NCI-H2171 (cell line): ENCODE measurements around the gene WNT5B.

Source experiments
- DNase-seq: peaks from one replicate; lab custom pipeline; 2025; lab: John Stamatoyannopoulos, UW

Gene WNT5B

GRCh38 chr12:1651946-1652345 lies 22.9 kb downstream of the WNT5B start:
- no peak for DNase-seq

GRCh38 chr12:1655225-1655788 lies 26.3 kb downstream of the WNT5B start:
- DNase-seq, result no peak

GRCh38 chr12:1656902-1657301 lies 27.9 kb downstream of the WNT5B start:
- peak; percentile 29 for DNase-seq

DNA sequence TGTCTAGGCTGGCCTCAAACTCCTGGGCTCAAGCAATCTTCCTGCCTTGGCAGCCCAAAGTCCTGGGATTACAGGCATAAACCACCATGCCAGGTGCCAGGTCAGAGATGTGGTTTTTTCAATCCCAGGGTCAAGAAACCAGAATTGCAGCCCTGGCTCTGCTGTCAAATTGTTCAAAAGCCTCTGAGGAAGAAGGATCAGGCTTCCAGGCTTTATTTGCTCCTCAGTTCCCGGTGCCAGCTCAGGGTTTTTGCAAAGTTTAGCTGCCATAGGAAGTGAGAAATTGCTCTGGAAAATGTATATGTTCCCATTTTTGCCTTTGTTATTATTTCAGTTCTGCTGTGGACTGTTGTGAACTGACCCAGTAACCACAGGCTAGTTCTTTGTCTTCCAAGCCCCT lies 28.7 kb downstream of the WNT5B start:
- no peak for DNase-seq

GRCh38 chr12:1660304-1661187 lies 31.5 kb downstream of the WNT5B start:
- no peak for DNase-seq

GRCh38 chr12:1661553-1662335 lies 32.7 kb downstream of the WNT5B start:
- DNase-seq, result peak; percentile 95

GRCh38 chr12:1662761-1663439 lies 33.9 kb downstream of the WNT5B start:
- no peak for DNase-seq

DNA sequence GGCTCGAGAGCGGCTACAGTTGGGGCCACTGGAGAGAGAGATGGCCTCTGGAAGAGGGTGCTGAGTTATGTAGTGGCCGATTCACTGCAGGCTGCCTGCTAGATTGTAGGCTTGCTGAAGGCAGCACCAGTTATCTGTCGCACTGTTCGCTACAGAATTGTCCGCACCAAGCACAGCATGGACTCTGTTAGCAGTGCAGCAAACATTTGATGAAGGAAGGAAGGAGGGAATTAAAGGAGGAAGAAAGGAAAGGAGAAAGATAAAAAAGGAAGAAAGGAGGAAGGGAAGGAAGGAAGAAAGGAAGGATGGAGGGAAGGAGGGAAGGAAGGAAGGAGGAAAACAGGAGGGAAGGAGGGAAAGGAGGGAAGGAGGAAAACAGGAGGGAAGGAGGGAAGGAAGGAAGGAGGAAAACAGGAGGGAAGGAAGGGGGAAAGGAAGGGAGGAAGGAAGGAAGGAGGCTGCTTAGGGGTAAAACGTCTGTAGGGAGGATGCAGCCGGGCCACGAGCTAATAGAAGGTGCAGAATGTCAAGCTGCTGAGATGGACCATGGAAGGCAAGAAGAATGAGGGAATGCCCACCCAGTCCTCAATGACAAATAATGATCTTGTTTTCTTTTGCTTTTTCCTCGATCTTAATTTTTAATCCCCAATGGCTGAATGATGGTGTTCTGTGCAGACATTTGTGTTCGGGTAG lies 34.6 kb downstream of the WNT5B start:
- DNase-seq, result no peak

DNA sequence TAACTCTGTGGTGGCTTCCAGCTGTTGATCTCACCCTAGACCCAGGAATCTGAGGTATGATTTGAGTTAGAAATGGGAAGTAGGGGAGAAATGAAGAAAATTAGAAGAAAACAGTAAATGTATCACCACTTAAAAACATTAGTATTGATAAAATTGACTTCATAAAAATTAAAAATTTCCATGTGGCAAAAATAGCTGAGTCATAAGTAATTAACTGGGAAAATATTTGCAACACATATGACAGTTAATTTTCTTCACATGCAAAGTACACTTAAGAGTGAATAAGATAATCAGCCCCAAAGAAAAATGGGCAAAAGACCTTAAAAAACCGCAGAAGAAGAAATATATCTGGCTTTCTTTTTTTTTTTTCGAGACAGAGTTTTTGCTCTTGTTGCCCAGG lies 36.3 kb downstream of the WNT5B start:
- DNase-seq, result no peak

DNA sequence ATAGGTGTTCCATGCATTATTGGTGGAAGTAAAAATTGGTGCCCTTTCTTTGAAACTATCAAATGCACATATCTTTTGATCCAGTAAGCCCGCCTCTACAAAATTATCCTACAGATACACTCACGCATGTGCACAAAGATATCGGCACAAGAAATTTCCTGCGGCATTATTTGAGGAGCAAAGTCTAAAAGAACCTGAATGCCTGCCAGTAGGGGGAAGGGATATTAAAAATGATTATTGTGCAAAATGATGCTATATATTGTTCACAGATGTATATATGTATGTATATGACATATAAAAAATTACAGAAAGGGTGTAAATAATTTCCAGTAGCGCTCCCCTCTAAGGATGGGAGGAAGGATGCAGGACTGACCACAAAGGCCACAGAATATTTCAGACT lies 37.2 kb downstream of the WNT5B start:
- DNase-seq, result no peak

- no peak for DNase-seq
These were observed 37.7 kb downstream of the WNT5B start for GRCh38 chr12:1666685-1667162.

DNA sequence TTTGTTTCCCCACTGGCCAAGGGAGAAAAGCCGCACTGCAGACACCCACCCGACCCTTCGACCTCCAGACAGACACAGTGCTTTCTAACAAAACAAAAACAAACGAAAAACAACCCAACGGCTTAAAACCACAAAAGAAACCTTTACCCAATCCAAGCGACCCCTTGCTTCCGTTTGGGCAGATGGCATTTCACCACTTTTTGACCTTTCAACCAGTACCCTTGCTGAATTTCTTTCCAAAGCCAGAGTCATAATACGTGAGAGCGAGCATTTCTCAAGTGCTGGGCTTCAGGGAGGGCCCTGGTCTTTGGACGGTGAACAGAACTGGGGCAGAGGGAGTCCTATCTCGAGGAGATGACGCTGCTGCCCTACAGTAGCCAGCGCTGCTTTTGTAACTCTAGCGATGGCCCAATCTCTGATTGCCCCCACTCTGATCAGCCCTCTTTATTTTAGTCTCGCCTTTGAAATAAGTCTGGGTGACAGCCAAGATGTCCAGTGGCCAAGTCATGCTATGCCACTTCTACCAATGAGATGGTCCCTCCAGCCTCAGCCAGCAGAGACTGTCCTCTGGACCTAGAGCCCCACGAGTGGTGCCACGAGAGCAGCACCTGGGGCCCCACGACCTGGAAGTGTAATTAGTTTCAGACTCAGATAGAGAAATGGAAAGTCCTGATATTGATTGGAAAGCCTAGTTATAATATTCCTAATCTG lies 40.0 kb downstream of the WNT5B start:
- DNase-seq, result no peak

GRCh38 chr12:1670358-1671268 lies 41.6 kb downstream of the WNT5B start:
- peak; percentile 52 for DNase-seq

DNA sequence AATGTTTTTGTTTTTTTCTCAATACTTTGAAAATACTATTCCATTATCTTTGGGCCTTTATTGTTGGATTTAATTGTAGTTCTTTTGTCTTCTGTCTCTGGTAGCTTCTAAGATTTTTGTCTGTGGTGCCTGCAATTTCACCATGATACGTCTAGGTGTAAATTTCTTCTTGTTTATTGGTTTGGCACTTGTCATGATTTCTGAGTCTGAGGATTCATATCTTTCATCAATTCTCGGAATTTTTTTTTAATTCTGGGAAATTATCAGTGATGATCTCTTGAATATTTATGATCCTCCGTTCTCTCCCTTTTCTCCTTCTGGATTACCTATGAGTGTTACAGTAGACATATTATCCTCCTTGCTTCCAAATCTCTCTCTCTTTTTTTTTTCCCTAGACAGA lies 47.0 kb downstream of the WNT5B start:
- DNase-seq, result no peak

DNA sequence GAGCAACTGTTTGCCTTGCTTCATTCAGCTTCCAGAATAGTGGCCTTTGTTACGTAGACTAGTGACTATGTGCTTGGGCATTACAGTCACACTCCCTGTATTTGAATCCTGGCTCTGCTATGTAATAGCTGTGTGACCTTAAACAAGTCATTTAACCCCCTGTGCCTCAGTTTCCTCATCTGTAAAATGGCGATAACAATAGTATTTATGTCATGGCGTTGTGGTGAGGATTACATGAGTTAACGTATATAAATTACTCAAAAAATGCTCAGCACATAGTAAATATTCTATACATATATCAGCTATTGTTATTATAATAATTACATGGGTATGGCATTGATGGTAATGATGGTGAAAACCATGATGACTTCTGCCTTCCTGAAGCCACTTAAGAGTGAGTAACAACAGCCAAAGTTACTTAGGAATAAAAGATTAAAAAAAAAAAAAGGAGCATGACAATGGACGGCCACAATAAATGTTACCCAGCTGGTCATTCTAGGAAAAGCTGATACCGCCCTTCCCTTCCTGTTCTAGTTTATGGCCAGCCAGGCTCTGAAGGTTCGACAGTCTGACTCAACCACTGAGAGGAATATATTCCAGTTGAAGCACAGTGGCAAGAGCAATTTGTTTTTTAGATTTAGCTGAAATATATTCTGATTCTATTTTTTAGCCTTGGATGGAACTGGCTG lies 51.9 kb downstream of the WNT5B start:
- no peak for DNase-seq

- no peak for DNase-seq
These were observed 52.4 kb downstream of the WNT5B start for GRCh38 chr12:1681493-1681807.

GRCh38 chr12:1688086-1688710 lies 59.2 kb downstream of the WNT5B start:
- no peak for DNase-seq

GRCh38 chr12:1690578-1691122 lies 61.6 kb downstream of the WNT5B start, which contains the start of gene ADIPOR2:
TSS of gene ADIPOR2 (plus strand) at chr12:1691070. CDS start at chr12:1754344, 63,274 bp downstream.
- DNase-seq, result peak; percentile 100
